NOMO-1 (cell line): Measurements from ENCODE around the gene SLC6A18.
A peak's percentile ranks its signal among the peaks of the same experiment; 100 is the strongest.

Experiments
- DNase-seq, 2 experiments: peaks; one replicate each; lab custom pipeline; 2025; ENCODE audit not compliant: unreplicated experiment in 2 of 2; lab: John Stamatoyannopoulos, UW

SLC6A18 gene

DNA sequence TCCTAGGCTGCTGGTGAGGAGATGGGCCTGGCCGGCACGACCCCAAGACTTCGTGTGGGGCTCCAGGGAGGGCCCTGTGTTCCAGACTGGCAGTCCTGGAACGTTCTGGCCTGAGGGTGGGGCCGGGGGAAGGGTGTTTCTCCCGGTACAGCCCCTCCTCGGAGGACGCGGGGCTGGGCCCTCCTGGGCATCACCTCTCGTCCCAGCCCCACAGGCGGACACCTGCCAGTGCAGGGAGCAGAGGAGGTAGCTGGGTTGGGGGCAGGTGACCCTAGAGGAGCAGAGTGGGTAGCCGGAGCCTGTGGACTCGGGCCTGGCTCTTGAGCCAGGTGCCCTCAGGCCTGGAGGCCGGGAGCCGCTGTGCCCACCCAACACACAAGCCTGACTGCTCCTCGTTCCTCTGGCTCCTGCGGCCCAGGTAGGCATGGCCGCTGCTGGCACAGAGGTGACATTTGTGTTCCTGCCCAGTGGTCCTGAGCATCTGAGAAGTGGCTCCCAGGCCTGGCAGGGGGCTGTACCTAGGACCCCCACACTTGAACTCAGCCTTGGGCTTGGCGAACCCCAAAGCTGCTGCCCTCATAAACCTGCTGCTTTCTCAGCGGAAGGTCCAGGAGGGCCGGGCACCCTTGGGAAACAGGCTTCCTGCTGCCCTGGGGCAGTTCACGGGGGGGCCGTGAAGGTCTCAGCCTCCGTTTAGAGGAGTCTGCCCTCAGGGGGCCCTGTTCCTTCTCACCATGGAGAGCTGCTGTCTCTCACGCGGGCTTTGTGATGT lies 23.0 kb upstream of the SLC6A18 start:
- no peak for DNase-seq

DNA sequence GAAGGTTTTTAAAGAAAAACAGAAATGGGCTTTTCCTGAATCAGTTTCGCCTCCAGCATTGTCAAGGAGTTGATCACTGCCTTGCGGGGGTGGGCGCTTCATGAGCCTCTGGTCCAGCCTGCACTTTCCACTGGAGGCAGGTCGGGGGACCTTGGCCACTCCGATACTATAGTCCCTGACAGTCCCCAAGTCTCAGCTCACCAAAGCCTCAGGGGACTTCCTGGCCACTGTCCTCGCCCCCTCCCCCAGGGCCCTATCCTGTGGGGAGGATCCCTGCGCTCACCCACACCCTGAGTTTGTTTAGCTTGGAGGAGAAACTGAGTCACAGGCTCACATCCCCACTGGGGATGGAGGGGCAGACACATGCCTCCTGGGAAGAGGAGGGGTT lies 22.4 kb upstream of the SLC6A18 start:
- DNase-seq, result no peak

DNA sequence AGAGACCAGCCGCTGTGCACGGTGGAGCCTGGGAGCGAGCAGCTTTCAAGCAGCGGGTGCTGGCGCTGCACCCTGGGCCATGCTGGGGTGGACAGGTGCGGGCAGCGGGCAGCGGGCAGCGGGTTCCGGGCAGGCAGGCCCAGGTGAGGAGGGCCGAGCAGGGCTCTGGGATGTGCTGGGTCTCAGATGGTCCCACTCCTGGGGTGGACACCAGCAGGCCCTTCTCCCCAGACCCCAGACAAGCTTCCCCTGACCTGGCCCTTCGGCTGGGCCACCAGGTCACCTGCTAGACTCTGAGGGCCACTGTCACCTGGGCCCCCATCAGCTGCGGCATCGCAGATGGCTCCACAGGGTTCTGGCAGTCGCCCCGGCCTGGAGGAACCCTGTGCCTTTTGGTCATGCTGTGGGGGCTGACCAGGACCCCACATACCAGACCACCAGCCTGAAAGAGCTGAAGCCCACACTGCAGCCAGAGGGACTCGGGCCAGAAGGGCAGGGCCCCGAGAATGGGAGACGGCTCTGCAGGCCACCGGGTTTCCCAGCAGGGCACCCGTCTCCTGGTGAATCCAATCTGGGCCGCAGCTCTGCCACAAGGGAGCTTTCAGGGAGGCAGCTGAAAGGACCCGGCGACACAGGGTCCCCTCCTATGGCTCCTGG lies 21.7 kb upstream of the SLC6A18 start:
- DNase-seq, result no peak

DNA sequence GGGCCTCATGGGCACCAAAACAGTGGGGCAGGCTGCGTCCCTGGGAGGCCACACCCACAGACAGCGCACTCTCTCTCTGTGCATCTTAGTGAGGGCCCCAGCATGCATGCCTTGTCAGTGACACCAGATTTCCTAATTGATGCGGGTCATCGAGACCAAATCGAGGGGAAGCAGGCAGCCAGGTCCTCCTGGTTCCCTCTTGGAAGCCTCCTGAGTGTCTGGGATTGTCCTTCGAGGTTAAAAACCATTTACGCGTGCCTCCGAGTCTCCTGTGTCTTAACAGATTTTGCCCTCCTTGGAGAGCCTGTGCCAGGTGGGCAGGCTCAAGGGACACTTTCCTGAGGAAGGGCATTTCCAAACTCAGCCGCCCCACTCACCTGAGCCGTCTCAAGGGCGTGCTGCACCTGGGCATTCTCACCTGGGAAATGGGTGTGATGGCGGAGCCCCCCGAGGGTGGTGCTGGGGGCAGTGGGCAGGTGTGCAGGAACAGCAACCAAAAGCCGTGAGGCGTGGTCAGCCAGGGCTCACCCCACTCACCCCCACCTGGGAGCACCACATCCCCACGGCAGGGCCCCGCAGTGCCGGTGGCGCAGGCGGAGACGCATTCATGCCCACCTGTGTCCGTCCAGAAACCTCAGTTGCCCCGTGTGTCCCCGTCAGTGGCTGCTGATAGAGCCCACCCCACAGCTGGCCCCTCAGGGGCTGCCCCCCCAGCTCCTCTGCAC lies 21.1 kb upstream of the SLC6A18 start:
- DNase-seq, result no peak

DNA sequence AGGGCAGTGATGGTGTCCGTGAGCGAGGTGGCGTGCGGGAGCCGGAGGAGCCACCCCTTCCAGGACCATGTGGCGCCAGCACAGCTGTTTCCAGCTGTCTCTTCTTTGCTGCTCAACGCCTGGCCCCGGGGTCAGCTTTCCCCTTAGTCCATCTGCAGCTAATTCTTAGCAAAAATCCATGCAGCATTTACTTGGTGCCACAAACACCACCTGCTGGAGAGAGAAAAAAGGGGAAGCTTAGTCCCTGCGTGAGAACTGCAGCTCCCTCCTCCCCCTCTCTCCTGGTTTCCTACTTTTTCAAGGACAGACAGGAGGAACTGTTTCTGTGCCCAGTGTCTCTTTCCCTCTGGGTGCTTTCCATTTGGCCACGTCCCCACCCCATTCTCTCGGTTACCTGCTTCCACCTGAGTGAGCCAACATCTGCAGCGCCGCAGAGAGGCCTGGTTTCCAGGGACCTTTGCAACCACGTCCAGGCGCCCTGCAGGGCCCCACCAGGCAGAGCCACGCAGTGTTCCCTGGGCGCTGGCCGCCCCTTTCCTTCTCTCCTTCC lies 20.4 kb upstream of the SLC6A18 start:
- DNase-seq, result peak; percentile 77 to 79

DNA sequence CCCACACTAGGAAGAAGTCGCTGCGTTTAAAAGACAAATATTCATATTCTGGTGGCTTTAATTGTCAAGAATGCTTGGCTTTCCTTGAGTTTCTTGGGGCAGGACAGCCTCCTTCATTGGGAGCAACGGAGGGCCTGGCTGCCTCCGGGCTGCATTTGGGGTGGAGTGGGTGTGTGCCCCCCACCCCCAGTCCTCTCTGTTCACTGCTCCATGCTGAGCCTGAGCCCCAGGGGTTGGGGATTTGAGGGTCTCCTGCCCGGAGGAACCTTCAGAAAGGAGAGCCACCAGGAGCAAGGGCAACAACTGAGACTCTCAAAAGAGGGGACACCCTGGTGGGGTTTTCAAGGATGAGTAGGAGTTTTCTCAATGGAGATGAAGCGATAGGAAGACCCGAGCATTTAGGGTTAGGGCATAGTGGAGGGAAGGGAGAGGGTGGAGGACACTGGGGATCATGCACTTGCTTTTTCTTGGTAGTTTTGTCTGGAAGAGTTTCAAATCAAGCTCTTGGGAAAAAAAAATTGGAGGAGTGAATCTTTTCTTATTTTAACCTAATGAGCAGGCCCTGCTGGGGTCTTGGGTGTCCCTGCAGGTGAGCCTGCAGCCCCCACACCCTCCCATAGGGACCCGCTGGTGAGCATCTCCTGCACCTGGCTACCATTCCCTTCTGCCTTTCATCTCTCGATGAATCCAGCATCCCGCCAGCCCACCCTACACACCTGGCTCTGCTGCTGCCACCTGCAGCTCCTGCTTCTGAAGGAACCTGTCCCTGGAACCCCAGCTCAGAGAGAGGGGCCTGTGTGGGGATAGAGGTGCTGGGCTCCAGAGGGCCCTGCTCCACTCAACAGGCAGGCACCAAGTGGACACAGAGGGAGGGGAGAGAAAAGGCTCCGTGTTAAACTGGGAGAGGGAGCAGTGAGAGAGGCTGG lies 19.7 kb upstream of the SLC6A18 start:
- DNase-seq, result no peak

DNA sequence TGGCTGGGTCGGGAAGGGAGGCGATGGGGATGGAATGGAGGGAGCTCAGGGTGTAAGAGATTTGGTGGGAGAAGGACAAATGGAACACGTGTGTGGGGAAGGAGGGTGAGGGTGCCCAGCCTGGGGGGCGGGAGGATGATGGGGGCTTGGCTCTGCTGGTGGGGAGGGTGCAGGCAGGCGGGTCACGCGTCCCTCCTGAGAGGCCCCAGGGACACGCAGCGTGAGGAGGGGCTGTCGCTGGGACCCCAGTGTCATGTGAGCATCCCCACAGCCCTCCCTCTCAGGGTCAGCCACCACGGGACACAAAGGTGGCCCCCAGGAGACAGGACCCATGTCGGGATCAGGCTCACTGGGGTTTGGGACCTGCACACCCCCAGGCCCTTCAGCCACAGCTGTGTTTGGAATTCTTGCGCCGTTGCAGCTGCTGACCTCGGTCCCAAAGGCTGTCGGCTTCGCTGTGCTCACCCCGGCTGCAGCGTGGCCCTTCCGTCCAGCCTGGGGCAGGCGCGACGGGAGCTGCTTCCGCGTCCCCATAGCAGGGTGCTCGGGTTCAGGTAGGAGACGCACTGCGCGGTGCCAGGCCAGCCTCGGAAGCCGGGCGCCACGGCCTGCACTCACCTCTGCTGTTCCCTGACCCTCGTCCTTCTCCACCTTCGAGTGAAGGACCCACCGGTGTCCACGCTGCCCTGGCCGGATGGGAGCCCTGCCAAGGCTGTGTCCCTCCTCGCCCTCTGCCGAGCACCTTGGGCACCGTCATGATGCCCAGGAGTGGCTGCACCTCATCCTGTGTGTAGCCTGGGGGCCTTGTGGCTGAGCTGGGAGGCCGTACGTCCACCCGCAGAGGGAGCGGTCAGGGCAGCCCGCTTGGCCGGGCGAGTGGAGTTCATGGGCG lies 18.4 kb upstream of the SLC6A18 start:
- no peak for DNase-seq

DNA sequence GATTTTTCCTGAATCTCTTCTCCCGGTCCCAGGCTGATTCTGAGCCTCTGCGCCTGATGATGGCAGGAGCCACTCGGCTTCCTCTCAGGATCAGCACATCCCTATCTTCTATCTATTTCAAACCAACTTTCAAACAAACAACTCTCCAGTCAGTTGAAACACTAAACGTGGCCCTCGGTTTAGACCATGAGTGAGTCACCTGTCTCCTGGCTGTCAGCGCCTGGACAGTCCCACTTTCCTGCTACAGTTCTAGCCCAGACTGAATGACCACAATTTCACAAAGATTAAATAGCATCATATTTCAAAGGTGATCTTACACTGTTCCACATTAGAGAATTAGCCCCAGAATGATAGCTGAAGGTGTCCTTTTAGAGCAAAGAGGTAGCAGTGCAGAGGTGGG lies 17.6 kb upstream of the SLC6A18 start:
- peak in 1 of 2 experiments; percentile 19 for DNase-seq

DNA sequence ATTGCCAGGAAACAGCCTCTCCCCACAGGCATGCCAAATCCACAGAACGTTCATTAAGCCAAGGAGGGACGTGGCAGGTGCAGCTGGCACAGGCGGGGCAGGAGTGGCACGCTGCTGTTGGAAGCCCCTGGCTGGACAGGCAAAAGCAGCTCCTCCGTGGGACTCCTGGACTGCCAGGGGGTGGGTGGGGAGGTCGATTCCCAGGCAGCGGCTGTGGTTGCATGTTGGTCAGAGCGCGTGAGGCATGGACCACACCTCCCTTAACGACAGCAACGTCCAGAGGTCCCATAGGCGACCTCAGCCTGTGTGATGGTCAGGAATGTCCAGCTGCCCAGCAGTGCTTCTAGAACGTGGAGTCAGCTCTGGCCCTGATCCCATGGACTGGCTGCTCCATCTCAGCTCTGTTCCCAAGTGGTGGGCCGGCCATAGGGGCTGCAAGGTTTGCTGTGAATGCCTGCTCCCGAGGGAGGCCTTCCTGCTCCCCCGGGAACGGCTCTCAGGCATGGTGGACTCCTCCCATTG lies 16.9 kb upstream of the SLC6A18 start:
- no peak for DNase-seq

DNA sequence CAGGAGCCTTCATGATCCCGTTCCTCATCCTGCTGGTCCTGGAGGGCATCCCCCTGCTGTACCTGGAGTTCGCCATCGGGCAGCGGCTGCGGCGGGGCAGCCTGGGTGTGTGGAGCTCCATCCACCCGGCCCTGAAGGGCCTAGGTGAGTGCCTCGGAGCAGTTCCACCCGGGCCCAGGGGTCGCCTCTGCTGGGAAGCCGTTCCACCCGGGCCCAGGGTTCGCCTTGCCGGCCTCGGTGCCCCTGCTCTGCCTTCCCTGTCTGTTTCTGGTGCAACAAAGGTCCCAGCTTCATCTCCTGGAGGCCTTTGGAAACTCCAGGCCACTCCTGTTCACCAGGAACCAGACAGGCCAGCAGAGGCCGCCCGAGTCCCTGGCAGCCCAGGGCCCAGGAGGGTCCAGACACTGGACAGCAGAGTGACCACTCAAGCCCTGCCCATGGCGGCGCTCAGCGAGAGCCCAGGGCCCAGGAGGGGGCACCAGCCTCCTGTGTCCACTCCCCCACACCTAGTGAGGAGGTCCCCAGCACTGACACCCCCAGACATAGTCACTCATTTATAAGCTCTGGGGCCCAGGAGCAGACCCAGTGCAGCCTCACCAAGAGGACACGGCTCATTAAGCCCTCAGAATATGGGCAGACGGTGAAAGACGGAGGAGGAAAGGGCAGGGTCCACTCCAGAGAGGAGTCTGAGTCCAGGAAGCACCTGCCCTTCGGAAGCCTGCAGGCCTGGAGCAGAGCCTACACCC lies 16.3 kb upstream of the SLC6A18 start:
- DNase-seq, result no peak

DNA sequence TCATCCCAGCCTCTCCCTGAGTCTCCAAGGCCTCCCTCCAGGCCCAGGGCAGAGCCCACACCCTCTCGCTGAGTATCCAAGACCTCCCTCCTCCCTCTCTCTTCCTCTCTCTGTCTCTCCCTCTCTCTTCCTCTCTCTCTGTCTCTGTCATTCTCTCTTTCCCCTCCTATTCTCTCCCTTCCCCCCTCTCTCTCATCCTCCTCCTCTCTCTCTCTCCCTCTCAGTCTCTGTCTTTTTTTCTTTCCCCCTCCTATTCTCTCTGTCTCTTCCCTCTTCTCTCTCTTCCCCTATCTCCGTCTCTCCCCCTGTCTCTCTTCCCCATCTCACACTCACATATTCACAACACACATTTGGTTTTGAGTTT lies 15.7 kb upstream of the SLC6A18 start:
- no peak for DNase-seq

DNA sequence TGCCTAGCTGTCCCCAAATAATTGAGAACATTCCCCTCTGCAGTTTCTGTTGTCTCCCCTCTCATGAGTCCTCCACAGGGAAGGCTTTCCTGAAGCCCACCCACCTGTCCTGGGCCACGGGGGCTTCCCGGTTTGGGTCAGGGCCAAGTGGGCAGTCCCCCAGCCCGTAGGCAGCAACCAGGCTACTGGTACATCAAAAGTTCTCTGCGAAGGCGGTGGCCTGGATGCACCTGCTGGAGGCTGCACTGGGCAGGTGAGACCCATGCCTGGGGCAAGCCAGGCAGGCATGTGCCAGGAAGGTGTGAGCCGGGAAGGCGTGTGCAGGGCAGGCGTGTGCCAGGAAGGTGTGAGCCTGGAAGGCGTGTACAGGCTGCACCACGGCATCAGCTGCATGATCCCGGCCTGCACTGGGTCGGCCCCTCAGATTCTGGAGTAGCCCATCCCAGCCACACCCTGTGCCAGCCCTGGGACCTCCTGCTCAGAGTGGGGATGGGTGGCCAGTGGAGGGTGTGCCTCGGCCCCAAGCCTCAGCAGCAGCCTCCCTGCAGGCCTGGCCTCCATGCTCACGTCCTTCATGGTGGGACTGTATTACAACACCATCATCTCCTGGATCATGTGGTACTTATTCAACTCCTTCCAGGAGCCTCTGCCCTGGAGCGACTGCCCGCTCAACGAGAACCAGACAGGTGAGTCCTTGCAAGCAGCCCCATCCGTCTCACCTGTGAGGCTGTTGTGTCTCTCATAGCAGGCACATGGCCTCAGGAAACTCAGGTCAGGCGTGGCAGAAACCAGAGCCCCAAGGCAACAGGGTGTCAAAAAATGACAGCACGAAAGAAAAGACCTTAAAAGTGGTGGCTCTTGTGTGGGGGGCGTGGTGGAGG lies 15.0 kb upstream of the SLC6A18 start:
- DNase-seq, result no peak

DNA sequence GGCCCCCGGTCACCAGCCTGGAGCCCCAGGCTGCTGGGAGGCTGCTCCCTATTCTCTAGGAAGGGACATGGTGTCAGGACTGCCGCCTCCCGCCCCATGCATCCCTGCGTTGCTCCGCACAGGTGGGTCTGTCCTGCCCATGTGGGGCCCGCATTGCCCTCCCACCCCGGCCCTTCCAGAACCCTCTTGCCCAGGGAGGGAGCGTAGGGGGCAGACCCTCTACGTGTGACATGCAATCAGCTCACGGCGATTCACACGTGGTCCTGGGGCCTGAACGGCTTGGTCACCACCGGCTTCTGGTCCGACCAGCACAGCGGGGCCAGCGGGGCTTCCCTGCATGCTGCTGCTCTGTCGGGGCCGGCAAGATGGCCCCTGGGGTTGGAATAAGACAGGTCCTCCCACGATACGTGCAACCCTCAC lies 14.3 kb upstream of the SLC6A18 start:
- DNase-seq, result no peak

DNA sequence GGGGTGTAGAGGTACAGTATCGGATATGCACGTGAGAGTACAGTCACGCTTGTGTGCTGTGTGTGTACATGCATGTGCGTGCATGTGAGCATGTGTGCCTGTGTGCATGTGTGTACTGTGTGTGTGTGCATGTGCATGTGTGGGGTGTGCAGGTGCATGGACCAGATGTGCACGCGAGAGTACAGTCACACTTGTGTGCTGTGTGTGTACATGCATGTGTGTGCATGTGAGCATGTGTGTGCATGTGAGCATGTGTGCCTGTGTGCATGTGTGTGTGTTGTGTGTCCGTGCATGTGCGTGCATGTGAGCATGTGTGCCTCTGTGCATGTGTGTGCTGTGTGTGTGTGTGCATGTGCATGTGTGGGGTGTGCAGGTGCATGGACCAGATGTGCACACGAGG lies 13.5 kb upstream of the SLC6A18 start:
- no peak for DNase-seq

DNA sequence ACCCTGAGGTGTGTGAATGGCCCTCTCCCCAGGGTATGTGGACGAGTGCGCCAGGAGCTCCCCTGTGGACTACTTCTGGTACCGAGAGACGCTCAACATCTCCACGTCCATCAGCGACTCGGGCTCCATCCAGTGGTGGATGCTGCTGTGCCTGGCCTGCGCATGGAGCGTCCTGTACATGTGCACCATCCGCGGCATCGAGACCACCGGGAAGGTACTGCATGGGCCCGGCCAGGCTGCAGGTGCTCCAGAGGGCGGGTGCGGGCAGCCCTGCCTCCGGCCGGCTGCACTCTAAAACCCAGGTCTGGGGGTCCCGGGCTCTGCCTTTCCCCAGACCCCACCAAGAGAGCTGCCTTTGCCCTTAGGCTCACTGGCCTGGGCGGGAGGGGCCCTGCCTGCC lies 12.9 kb upstream of the SLC6A18 start:
- DNase-seq, result no peak

DNA sequence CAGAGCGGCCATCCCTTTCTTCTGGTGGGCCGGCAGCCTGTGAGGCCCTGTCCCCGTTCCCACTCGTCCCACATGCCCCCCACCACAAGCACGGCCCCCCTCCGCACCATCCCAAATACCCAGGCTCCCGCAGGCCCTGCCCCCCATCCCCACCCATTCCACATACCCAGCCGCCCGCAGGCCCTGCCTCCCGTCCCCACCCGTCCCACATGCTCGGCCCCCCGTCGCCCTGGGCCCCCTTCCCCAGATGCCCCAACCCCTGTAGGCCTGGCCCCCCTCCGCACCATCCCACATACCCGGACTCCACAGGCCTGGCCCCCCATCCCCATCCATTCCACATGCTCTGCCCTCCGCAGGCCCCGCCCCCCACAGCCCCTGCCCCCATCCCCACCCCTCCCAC lies 12.3 kb upstream of the SLC6A18 start:
- DNase-seq, result no peak

DNA sequence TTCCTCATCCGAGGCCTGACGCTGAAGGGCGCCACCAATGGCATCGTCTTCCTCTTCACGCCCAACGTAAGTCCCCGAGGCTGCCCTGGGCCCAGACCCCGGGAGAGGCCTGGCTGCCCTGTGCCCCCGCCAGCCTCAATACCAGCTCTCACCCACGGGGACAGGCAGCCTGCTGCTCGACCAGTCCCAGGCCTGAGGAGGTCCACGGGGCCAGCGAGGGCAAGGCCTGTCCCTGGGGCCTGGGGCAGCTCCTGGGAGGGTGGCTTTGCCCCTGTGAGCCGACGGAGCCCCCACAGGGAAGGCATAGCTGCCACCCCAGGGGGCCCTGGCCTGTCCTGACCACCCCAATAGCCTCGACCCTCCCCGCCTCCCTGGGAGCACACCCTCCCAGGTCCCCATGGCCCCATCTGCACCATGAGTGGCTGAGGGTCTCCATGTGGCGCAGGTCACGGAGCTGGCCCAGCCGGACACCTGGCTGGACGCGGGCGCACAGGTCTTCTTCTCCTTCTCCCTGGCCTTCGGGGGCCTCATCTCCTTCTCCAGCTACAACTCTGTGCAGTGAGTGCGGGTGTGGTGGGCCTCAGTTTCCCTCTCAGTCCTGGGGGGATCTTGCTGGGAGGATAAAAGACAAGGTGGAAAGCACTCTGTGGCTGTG lies 11.5 kb upstream of the SLC6A18 start:
- no peak for DNase-seq
